Activated CD4-positive, alpha-beta T cell treated with anti-CD3 and anti-CD28 coated beads for 48 hours (primary cell): ENCODE results near the gene LARP1B.
"Not testable (repeated sequence)": the region's sequence is repeated elsewhere in the genome, so short reads cannot be mapped to it uniquely, and the experiment has no call there.

Source experiments
- DNase-seq: peaks from one replicate; pipeline ENCODE4 v3.0.0-alpha.2; 2020

Gene LARP1B

DNA sequence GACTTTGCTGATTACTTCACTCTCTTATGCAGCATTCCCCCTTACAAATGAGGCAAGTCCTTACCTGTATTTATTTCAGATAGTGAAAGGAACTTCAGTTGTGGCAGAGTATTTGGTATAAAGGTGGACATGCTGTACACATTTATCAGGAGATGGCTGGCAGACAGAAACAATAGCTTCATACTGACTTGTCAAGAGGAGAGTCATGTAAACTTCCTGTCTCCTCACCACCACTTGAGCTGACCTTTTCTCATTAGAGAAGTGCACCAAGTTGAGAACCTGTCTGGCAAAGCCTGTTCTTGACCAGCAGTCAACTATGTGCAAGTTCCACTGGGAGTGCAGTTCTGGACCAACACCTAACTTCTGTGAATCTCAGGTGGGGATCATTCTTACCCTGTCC is 80.8 kb downstream of the LARP1B start:
- DNase-seq = no peak

- DNase-seq = no peak
Observed at GRCh38 chr4:128145727-128146126, 84.6 kb downstream of the LARP1B start.

- no peak for DNase-seq
Observed at GRCh38 chr4:128153800-128154199, 92.7 kb downstream of the LARP1B start.

DNA sequence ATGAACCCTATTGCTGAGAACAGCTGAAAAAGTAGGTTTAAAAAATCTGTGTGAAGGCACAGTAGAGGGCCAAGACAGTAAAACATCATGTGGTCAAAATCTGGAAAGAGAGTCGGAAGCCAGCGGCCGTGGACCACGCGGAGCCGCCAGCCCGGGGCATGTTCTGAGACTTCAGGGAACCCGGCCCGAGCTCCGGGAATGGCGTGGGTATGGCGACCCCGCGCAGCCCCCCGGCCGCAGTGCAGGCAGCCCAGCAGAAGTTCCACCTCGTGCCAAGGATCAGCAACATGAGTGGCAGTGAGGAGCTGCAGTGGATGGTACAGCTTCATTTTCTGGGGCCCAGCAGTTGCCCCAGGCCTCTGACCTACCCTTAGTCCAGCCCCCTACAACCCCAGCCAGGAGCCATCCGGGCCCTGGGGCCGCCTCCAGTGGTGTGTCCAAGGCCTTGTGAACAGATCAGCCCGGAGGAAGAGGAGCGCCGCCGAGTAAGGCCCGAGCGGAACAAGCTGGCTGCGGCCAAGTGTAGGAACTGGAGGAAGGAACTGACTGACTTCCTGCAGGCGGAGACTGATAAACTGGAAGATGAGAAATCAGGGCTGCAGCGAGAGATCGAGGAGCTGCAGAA is 94.2 kb downstream of the LARP1B start:
- DNase-seq = no peak

GRCh38 chr4:128155874-128156456 is 94.9 kb downstream of the LARP1B start:
- DNase-seq = no peak

DNA sequence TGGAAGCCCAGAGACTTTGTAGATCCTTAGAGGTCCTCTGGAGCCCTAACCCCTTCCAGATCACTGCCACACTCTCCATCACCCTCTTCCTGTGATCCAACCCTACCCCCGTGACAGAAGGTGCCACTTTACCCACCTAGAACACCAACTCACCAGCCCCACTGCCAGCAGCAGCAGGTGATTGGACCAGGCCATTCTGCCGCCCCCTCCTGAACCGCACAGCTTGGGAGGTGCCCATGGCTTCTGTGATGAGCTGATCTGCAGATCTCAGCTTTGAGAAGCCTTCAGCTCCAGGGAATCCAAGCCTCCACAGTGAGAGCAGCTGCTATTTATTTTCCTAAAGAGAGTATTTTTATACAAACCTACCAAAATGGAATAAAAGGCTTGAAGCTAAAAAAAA is 95.4 kb downstream of the LARP1B start:
- DNase-seq = not testable (repeated sequence)

DNA sequence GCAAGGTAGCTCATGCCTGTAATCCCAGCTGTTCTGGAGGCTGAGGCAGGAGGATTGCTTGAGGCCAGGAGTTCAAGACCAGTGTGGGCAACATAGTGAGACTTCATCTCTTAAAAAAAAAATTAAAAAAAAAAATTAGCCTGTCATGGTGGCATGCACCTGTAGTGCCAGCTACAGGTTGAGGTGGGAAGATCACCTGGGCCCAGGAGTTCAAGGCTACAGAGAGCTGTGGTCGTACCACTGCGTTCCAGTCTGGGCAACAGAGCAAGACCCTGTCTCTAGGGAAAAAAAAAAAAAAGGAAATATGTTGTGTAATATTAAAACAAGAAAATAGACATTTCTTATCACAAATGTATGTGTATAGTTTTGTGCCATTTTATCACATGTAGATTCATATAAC is 97.8 kb downstream of the LARP1B start:
- DNase-seq = no peak

GRCh38 chr4:128159967-128160366 is 98.9 kb downstream of the LARP1B start:
- no peak for DNase-seq

GRCh38 chr4:128161138-128161537 is 100.0 kb downstream of the LARP1B start:
- no peak for DNase-seq

GRCh38 chr4:128162434-128162833 is 101.3 kb downstream of the LARP1B start:
- no peak for DNase-seq

- no peak for DNase-seq
Observed at GRCh38 chr4:128163177-128164117, 102.3 kb downstream of the LARP1B start.

- no peak for DNase-seq
Observed at GRCh38 chr4:128166982-128167381, 105.9 kb downstream of the LARP1B start.

DNA sequence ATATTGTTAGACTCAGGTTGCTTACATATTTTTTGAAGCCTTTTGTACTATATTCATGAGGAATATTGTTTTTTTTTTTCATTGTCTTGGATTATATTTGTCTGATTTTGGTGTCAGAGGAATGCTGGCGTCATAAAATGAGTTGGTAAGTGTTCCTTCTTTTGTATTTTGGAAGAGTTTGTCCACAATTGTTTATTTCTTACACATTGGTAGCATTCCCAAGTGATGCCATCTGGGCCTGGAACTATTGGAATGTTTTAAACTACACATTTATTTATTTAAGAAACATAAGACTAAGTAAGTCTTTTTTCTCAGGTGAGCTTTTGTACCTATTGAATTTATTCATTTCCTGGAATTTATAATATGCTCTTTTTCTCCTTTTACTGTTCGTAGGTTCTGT is 107.6 kb downstream of the LARP1B start:
- DNase-seq = no peak

GRCh38 chr4:128169245-128169644 is 108.1 kb downstream of the LARP1B start:
- DNase-seq = no peak

DNA sequence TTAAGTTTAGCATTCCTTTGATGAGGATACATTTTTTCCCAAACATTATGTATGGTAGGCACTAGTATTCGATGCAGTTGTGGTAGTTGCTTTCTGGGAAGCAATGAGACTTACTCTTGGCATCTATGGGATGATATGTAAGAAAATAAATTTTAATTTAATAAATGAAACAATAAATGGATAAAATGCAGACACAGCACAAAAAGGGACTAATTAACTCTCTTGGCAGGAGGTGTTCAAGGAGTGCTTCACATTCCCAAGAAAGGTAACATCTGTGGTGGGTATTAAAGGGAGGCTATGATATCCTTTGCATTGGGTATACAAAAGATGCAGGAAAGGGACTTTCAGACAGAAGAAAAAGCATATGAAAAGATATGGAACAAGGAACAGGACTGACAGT is 115.5 kb downstream of the LARP1B start:
- DNase-seq = no peak

- DNase-seq = no peak
Observed at GRCh38 chr4:128177498-128177897, 116.4 kb downstream of the LARP1B start.

DNA sequence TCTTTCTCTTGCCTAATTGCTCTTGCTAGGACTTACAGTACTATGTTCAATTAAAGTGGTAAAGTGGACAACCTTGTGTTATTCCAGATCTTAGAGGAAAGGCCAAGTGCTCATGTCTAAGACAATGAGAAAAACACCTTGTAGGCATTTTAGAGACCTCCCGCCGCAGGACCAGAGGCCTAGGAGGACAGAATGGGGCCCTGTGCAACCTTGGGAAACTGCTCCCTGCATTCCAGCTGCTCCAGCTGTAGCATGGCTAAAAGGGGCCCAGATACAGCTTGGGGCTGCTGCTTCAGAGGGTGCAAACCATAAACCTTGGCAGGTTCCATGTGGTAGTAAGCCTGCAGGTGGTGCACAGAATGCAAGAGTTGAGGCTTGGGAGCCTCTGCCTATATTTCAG is 125.5 kb downstream of the LARP1B start:
- no peak for DNase-seq

- DNase-seq = peak; percentile 77
Observed at GRCh38 chr4:128191115-128191781, 130.1 kb downstream of the LARP1B start.

- DNase-seq = no peak
Observed at GRCh38 chr4:128220286-128221235, 159.4 kb downstream of the LARP1B start.

GRCh38 chr4:128221586-128221985 is 160.5 kb downstream of the LARP1B start:
- no peak for DNase-seq

GRCh38 chr4:128225148-128225547 is 164.0 kb downstream of the LARP1B start:
- no peak for DNase-seq

DNA sequence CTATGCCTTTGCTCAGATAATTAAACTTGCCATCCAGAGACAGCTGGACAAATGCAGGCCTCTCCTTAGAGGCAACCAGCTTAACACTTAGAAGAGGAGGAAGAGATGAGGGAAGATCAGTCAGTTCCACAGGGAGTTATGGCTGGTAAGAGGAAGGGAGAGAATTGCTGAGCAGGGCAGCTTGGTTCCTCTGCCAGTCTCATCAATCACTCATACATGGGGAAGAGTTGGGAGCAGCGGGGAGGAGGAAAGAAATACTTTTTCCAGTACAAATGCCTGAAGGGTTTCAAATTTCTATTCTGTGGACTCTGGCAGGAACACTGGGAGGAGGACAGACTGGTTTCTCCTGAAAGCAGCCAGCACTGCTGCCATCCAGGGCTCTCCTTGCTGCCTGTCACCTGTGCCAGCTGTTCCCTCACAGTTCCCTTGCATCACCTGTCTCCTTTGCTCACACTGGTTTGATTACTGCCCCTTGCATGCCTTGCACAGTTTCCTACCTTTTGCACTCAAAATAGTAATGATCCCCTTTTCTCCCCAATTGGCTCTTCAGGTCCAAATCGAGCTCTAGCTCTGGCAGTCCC is 167.0 kb downstream of the LARP1B start:
- DNase-seq = no peak
